ENCODE measurements around the gene BABAM1.
"Not testable (repeated sequence)": the region's sequence is repeated elsewhere in the genome, so short reads cannot be mapped to it uniquely, and the experiment has no call there.

Gene BABAM1

DNA sequence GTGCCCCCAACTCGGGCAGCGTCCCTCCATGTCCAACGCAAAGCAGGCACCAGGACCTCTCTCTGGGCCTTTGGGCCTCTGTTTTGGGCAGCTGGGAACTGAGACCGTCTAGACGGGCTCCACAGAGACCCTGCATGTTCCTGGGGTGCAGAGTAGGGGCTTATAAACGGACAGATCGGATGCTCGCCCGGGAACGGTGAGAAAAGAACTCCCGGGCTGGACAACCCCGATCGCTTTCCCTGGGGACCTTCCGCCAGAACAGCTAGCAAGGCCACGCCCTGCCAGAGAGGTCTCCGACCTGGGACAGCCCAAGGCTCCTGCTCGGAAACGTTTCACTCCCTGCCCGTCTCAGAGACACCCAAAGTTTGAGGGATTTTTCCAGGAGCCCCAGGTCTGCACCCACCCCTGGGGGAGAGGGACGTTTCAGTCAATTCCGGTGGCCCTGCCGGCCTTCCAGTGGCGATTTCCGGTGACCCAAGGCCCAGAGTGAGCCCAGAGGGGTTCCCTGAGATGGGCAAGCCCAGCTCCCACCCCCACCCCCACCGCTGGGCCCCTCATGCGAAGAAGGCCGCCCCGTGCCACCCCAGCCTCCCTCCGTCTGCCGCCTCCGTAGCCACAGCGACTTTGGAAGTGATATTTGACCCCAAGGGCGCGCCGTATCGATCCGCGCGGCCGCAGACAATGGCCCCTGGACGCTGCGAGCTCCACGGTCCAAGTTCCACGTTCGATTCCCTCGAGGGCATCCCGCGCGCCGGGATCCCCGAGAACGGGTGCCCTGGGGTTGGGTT, 23.2 kb upstream of the BABAM1 start:
- no peak for DNase-seq

DNA sequence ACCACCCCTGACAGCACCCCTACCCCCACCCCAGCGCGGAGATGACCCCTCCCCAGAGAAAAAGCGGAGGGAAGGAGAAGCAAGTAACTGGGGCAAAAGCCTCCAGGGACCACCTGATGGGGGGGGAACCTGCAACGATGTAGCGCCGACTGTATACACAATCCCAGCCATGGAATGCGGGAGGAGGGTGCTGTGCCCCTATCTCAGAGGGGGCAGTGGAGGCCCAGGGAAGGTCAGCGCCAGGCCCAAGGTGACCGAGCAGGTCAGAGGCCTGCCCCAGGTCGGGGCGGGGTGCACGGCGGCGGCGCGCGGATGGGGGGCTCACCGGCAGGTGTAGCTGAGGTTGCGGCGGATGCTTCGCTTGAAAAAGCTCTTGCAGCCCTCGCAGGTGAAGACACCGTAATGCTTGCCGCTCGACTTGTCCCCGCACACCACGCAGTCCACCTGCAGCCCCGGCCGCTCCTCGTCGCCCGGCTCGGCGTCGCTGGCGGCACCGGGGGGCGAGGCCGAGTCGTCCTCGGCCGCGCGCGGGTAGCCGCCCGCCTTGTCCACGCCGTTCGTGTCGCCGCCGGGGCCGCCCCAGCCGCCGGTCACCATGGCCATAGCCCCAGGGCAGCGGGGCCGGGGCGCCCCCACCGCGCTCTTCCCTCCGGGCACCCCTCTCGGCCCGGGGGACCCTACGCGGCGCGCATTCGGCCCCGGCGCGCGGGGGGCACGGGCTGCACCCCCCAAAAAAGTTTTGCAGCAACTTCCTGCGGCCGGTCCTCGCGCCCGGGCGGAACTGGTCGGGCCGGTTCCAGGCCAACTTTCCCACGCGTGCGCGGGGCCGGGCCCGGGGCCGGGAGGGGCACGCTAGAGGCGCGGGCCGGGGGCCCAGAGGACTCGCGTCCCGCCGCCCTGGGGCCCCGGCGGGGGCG, 22.4 kb upstream of the BABAM1 start:
- no peak for DNase-seq

DNA sequence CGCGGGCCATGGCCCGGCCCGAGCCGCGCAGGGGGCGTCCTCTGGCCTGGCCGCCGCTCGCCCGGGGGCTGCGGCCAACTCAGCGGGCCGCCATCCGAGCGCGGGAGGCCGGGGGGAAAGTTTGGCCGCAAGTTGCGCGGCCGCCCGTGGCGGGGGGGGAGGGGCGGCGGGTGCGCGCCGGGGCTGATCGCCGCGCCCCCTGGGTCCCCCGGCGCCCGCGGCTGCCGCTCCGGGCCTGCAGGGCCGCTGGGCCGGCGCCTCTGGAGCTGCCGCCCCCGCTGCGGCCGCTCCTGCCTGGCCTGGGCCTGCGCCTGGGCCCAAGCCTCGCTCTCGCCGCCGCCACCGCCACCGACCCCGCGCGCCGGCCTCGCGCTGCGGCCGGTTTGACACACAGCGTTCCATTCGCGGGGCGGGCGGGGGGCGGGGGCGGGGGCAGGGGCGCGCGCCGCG, 21.7 kb upstream of the BABAM1 start, which contains the start of gene NR2F6:
TSS of gene NR2F6 (minus strand) at position 385 of the 450 bp plus-strand sequence. CDS start 699 bp downstream, outside the sequence.
- DNase-seq = no peak

DNA sequence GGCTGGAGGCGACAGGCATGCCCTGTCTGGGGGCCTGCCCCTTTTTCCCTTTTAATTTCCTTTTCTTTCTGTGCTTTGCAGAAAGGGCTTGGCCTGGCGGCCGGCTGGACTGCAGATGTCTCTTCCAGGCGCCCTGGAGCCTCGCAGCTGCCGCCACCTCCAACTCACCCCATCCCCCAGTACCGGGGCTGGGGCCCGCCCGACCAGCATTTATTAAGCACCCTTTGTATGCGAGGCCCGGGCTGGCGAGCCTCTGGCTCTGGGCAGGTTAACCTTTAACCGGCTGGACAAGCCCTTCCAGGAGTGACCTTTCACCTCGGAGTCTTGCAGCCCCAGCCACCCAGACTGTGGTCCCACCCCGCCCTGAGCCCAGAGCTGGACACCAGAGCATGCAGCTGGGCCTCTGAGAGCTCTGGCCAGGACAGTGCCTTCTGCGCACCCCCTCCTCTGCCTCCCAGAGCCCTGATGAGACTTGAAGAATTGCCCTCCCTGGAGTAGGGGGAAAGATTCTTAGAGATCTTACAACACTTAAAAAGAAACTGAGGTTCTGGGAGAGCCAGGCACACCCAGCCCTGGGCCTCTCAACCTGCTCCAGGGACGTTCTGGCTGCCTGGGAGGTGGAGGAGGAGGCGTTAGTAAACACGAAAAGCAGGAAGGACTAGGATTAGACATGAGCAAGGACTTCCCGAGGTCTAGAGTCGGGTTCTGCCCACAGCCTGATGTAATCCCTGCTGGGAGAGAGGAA, 20.4 kb upstream of the BABAM1 start:
- DNase-seq = no peak

DNA sequence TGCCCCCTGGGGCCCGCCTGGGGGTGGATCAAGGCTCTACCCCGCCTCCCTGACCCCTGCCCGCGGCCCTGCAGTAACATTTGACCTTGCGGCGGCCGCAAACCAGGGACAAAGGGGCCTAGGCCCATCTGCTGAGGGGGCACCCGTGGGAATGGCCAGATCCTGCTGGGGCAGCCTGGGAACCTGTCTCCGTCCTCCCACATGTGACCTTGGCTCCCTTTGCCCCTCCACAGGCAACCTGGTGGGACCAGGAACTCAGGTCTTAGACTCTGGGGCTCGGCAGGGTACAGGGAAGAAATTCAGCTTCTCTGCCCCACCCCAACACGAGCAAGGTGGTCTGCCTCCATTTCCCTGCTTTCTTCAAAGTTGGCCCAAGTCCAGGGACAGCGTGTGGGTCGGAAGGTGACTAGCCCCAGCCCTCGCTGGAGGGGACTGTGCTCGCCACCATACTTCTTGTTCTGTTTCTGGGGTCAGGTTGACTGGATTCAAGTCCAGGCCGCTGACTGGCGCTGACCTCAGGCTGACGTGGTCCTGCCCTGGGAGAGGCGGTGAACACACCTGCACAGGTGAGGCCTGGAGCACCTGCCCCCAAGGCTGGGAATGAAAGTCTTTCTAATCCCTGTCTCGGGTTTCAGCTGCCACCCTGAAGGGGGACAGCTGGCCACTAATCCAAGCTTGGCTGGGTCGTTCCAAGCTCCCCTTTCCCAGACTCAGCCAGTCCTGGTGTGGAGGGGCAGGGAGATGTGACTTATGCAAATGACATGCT, 19.0 kb upstream of the BABAM1 start:
- DNase-seq = peak; percentile 54

DNA sequence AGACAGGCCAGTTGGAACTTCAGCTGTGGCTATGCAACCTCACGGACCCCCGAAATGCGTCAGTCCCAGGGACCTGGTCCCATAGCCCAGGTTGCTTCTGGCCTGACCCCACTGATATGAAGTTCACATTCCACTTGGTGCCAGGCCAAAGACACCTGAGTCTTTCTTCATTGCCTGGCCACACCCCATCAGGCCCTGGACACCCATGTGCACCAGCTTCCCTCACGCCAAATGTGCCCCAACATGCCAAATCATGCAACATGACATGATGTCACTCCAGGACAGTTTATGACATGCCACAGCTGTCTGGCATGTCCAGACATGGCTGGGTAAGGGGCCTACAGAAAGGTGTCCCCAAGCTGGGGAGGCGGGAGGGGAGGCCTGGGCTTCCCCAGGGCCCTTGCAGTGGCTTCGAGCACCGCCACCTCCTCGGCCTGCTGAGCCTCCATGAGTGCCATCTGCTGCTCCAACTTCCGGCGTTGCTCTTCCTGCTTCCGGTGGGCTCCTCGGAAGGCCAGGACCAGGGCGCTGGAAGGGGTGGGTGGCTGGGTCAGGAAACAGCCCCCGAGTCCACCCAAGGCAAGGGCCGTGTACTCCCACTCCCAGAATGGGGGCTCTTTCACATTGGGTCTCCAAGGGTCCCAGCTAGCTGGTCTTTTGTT, 17.2 kb upstream of the BABAM1 start:
- DNase-seq = no peak

DNA sequence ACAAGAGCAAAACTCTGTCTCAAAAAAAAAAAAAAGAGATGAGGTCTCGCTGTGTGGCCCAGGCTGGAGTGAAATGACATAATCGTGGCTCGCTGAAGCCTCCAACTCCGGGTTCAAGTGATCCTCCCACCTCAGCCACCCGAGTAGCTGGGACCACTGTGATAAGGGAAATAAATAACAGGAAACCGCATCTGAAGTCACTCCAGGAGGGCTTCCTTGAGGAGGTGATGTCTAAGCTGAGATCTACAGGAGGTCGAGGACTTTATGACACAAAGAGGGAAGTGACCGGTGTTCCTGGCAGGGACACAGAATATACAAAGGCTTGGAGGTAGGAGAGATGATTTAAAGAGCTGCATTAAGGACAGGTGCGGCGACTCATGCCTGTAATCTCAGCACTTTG, 12.6 kb upstream of the BABAM1 start:
- no peak for DNase-seq

DNA sequence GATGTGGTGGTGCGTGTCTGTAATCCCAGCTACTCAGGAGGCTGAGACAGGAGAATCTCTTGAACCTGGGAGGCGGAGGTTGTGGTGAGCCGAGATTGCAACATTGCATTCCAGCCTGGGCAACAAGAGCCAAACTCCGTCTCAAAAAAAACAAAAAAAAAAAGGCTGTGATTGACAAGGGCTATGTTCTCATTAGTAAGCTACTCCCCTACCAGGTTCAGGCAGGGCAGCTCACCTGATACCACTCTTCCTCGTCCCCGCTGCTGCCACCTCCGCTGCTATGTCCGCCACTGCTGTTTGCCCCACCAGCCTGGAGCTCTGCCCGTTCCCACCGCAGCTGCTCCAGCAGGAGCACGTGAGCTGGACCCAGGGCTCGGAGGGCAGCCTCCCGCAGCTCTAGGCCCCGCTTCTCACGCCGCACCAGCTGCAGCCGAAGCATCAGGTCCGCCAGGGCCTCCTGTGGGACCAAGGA, 12.1 kb upstream of the BABAM1 start:
- DNase-seq = peak; percentile 44

DNA sequence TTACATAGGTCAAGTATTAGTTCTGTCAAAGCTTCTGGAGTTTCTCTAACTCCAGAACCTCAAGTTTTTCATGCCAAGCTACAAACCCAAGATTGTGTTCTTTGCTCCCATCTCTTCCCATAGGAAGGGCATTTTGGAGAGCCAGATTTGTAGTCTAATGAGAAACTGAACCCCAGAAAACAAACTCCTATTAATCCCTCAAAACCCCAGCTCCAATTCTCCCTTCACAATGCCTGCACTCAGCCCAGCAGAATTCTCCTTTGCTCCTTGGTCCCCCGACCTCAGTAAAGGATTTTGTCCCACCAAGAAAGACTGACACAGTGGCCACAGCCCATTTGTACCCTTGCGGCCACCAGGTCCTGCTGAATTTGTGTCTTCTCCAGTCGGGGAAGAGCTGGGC, 11.1 kb upstream of the BABAM1 start:
- DNase-seq = no peak

DNA sequence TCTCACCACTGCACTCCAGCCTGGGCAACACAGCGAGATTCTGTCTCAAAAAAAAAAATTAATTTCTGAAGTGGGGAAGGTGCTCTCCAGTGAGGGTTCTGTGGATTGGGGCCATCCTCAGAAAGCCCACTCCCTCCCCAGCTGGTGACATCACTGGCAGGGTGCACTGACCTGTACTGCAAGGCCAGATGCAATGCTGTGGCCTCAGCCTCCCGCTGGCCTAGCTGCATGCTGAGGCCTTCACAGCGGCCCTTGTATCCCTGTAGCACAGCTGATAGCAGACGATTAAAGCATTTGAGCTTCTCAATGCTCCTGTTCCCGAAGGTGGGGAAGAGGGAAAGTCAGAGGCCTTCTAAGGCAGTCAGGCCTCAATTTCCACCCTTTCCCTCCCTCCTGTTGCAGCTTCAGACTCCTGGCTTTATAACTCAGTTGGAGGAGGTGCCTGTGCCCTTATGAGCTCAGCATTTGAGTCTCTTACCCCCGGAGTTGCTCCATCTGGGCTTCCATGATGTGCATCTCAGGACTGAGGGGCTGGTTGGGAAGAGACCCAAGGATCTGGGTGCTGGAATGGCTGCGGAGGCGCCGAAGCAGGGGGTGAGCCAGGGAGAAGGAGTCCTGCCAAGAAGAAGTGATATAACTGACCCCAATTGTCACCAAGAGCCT, 8.0 kb upstream of the BABAM1 start:
- DNase-seq = no peak

DNA sequence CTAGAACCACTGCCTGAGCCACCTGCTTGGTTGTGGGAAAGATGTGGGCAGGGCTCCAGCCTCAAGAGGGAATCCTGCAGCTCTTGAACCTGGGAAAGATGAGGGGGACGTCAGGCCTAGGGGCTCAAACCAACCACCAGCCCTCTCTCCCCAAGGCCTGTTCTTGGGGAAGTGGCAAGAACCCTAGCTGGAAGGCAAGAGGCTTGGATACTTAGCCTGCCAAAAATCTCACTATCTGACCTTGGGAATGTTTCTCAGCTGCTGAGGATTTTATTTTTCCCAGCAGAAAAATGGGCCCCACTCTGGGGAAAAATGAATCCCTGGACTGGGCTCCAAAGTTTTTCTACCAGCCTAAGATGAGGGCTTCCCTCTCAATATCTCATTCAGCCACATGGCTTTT, 7.3 kb upstream of the BABAM1 start:
- DNase-seq = no peak

DNA sequence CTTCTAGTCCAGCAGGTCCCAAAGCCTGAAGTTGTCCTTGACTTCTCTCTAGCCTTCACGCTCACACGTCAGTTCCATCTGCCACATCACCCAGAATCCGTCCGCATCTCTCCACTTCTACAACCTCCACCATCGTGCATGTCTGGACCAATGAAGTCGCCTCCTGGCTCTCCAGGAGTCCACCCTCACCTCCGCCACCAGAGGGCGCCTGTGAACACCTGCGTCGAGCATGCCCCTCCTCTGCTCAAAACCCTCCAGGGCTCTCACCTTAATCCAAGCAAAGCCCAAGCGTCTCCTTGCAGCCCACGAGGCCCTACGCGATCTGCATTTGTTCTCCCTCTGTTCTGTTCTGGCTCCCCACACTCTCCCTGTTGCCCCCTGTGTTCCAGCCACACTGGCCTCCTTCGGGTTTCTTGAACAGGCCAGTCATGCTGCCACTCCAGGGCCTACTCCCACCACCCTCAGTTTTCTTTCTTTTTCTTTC, 6.4 kb upstream of the BABAM1 start:
- peak; percentile 84 for DNase-seq

DNA sequence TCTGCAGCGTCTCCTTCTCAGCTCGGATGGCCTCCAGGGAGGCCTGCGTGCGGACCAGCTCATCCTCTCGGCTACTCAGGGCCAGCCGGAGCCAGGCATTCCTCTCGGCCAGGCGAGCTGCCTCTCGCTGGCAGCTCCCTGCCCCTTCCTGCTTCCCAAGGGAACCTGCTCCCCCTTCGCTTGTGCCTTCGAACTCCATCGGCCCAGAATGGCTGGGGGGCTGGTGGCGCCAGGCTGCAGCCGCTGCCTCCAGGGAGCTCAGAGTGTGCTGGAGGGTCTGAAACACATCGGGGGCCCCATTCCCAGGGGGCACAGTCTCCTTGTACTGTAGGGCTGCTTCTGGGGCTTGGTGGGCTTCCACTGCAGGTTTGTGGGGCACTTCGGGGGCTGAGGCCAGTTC, 4.7 kb upstream of the BABAM1 start:
- no peak for DNase-seq

DNA sequence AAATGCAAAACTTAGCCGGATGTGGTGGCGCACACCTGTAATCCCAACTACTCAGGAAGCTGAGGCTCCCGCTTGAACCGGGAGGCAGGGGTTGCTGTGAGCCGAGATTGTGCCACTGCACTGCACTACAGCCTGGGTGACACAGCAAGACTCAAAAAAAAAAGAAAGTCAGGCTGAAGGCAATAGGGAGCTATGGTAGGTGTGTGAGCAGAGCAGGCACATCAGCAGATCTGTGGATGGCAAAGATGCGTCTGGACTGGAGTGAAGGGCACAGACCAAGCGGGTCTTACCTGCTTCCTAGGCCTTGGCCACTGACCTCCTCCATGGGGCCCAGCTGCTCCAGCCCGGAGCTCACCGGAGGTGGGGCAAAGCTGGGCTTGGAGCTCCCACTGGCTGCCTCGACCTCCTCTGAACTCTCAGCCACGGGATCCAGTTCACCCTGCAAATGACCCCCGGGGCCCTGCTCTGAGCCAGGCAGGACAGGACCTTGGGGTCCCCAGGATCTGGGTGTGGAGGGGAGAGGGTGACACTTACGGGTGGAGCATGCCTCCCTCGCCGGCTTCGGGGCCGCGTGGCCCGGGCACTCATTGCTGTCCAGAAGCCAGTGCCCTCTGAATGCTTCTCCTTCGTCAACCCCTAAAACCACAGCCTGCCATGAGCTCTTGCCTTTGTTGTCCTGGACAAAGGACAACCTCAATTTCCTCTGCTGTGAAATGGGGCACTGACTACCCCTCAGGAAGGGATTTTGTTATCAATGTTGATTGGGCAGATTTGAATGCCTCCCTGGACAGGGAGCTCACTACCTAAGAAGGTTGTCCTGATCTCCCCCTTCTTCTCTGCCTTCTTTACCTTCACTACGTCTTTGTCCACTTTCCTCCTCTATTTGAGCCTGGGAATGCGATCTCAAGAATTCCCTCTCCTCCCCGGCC, 3.3 kb upstream of the BABAM1 start:
- no peak for DNase-seq

DNA sequence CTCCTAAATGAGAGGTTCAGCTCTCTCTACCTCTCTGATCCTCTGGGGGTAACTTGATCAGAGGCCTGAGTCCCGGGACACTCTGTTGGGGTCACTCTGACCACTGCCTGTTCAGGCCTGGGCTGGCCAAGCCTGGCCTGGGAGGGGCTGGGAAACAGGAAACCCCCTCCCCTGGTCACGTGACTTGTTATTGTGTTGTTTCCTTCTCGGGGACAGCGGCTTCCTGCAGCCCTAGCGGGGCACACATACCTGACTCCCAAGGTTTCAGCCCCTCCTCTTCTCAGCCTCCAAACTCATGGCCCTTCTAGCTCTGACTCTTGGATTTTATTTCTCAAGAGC, 2.6 kb upstream of the BABAM1 start, which contains the start of gene USHBP1:
TSS of gene USHBP1 (minus strand) at position 105 of the 339 bp plus-strand sequence. CDS start 446 bp downstream, outside the sequence.
- DNase-seq = no peak

DNA sequence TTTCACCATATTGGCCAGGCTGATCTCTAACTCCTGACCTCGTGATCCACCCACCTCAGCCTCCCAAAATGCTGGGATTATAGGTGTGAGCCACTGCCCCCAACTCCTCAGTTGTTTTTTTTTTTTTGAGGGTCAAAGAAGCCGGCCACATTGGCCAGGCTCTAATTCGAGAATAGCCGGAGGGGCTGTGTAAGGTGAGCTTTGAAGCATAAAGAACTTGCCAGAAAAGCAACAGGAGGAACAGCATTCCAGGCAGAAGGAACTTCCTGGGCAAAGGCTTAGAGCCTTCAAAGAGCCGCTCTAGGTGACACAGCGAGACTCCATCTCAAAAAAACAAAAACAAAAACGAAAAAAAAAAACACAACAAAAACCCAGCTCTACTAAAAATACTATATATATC, 1.2 kb upstream of the BABAM1 start:
- no peak for DNase-seq

DNA sequence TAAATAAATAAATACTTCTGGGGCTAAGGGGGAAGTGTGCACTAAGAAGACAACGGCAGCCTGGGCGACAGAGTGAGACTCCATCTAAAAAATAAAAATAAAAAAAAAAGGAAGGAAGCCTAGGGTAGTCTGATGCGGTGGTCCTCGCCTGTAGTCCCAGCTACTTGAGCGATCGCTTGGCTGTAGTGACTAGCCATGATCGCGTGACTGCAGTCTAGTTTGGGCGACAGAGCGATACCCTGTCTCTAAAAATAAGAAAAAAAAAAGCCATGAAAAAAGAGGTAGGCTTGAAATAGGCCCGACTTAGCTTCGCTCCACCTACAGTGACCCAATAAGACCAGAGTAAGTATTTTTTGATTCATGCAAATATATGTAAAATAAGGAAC, 661 bp upstream of the BABAM1 start:
- DNase-seq = no peak

DNA sequence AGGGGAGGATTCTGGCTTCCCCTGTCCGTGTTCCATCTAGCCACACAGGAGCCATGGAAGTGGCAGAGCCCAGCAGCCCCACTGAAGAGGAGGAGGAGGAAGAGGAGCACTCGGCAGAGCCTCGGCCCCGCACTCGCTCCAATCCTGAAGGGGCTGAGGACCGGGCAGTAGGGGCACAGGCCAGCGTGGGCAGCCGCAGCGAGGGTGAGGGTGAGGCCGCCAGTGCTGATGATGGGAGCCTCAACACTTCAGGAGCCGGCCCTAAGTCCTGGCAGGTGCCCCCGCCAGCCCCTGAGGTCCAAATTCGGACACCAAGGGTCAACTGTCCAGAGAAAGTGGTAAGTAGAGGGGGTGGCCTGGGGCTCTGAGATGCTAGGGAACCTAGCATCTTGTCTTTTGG, 1.5 kb downstream of the BABAM1 start:
- DNase-seq = no peak

DNA sequence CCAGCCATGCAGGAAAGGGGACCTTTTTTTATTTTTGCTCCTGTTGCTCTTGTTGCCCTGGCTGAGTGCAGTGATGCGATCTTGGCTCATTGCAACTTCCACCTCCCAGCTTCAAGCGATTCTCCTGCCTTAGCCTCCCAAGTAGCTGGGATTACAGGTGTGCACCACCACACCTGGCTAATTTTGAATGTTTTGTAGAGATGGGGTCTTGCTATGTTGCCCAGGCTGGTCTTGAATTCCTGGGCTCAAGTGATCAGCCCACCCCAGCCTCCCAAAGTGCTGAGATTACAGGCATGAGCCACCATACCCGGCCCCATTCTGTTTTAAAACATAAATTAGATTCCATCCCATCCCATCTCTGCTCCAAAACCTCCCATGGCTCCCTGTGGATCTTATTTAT, 7.6 kb downstream of the BABAM1 start:
- DNase-seq = not testable (repeated sequence)
